Endometrium (tissue), 2 donors: ENCODE measurements around the gene SLC35E2B.

Source experiments
- FAIRE-seq: peaks from 2 replicates; lab custom pipeline; 2012; peaks lifted over from hg19 to GRCh38; lab: Jason Lieb, UNC
- donor health status: control.
- donor health status: control.

SLC35E2B gene

DNA sequence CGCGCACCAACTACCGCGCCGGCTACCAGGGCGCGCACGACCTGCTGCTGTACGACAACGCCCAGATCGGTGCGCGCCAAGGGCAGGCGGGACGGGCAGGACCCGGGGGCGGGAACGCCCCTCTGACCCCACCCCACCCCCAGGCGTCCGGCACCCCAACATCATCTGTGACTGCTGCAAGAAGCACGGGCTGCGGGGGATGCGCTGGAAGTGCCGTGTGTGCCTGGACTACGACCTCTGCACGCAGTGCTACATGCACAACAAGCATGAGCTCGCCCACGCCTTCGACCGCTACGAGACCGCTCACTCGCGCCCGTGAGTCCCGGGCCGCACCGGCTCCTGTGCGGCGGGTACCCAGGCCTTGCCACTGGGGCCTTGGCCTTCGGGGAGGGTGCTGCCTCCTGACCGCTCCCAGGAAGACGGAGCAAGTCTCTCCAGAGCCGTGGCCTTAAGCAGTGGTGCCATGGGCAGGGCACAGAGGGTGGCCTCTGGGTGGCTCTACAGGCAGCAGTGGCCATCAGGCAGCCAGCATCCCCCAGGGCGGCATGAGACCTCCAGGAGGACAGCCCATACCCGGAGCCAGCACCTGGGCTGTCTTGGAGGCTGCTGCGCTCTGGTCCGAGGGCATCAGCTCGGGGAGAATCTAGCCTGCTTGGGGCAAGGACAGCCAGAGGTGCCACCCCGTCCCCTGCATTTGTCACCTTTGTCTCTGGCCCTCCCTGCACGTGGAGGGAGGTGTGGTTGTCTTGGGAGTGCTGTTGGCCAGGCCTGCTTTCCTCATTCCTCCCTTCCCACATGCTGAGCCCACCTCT is 68.8 kb downstream of the SLC35E2B start:
- no peak for FAIRE-seq

DNA sequence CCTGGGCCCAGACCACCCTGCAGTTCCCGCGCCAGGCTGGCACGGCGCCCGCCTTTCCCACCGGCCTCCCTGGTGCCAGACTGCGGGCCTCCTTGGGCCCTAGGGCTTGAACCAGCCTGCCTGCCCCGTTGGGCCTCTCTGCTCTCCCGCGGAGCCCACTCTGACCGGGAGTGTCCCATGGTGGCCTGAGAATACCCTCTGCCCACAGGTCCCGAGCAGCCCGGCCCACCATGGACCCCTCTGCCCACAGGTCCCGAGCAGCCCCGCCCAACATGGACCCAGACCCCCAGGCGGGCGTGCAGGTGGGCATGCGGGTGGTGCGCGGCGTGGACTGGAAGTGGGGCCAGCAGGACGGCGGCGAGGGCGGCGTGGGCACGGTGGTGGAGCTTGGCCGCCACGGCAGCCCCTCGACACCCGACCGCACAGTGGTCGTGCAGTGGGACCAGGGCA is 69.4 kb downstream of the SLC35E2B start:
- no peak for FAIRE-seq

DNA sequence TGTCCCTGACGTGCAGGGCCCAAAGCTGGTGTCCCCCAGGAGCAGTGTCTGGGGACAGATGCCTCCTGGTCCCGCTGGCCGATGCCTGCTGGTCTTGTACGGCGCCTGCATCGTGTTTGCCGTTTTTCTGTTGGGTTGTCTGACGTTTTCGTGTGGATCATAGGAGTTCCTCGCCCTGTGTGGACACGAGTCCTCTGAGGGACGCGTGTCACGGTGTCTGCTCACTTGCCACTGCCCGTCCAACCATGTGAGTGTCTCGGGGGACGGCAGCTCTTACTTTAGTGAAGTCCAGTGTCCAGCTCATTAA is 69.9 kb downstream of the SLC35E2B start:
- no peak for FAIRE-seq

DNA sequence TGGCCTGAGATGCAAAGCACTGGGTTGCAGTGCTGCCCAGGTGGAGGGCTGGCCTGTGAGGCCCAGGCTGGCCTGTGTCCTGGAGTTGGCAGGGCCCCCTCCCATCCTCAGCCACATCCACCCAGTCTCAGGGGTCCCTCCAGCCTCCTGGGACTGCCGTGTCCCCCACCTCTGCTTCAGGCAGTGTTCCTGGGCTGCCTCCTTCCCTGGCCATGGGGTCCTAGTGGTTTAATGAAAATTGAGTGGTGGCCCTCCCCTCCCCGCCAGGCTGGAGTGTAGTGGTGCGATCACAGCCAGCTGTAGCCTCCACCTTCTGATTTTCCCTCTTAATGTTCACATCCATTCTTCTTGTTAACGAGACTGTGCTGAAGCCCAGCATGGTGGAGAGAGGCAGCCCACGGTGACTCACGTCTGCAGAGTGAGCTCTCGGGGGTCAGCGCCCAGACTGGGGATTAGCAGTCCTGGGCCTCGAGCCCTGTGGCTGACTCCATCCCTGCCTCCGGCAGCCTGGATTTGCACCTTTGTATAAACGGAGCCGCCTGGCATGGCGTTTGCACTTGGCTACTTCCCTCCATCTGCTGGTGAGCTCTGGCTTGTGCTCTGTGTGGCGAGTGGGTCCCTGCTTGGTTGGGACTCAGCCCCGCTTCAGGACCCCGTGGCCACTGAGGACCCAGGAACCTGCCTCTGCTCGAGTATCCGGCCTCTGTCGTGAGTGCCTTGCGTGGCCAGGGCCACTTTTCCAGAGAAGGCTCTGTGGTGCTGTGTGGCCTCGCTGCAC is 70.4 kb downstream of the SLC35E2B start:
- FAIRE-seq: no peak

DNA sequence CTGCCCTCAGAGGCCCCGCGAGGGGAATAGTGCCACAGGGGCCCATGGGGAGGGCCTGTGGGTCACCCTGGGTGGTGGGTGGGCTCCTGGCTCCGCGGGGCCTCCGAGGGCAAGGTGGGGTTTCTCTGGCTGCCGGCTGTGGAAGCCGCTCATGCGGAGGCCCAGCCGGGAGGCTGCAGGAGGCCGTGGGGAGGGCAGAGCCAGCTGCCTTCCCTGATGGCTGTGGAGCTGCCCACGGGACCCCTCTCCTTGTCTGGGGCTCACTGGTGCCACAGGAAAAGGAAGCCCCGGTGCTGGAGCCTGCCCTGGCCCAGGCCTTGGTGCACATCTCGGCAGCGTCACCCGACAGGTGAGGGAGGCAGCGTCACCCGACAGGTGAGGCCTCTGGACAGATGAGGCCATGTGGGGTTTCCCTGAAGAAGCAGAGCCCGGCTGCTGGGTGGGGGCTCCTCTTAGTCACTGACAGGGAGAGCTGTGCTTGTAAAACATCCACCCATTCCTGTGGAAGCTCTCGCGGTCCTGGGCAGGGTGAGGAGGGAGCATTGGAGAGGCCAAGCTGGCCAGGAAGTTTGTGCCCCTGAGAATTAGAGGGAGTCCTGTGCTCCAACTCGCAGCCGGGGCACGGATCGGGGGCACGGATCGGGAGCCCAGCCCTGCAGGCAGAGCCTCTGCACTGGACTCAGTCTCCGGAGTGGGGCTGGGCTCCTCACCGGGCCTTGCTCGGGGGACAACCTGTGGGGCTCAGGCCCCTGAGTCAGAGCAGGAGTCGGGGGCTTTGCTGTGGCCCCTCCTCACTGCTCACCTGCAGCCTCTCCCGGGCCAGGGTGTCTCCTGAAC is 71.2 kb downstream of the SLC35E2B start:
- no peak for FAIRE-seq

DNA sequence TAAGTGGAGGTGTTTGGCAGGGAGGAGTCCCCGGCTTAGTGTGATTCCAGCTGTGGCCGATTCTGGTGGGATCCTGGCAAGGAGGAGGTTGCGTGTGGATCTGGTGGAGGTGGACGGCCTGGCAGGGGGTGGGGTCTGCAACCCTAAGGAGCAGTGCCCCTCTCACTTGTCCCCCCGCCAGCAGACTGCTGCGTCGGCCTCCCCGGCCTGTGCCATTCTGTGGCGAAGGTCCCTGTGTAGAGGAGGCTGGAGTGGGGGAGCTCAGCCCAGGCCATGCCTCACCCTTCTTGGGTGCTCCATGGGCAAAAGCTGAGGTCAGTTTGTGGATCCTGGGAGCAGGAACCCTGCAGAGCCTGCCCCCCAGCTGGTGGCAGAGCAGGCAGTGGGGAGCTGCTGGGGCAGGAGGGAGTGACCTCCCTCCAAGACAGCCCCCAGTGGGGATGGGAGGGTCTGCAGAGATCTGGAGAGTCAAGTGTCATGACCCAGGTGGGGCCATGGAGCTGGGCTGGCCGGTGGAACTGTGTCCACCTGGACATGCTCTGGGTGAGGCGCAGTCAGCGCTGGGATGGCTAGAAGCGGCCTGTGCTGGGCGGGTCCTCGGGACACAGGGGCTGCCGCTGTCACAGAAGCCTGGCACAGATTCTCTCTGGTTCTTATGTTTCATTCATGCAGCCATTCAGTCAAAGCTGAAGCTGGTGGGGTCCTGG is 72.0 kb downstream of the SLC35E2B start:
- FAIRE-seq: no peak

DNA sequence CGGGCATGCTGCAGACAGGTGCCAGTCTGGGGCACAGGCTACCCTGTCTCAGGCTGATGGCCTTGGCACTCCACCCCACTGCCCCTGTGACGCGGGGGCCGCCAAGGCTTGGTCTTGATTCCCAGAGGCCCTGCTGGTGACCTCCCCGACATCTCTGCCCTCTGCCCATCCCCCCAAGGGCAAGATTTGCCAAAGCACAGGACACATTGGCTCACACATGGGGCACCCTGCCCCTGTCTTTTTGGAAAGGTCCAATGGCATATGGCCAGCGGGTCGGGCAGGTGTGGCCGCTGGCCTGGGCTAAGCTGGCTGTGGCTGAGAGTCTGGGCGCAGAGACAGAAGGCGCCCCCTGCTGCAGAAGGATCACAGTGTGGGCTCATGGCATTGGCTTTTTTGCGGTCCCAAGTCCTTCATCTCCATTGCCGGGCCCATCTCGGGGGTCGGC is 72.7 kb downstream of the SLC35E2B start:
- FAIRE-seq: no peak

DNA sequence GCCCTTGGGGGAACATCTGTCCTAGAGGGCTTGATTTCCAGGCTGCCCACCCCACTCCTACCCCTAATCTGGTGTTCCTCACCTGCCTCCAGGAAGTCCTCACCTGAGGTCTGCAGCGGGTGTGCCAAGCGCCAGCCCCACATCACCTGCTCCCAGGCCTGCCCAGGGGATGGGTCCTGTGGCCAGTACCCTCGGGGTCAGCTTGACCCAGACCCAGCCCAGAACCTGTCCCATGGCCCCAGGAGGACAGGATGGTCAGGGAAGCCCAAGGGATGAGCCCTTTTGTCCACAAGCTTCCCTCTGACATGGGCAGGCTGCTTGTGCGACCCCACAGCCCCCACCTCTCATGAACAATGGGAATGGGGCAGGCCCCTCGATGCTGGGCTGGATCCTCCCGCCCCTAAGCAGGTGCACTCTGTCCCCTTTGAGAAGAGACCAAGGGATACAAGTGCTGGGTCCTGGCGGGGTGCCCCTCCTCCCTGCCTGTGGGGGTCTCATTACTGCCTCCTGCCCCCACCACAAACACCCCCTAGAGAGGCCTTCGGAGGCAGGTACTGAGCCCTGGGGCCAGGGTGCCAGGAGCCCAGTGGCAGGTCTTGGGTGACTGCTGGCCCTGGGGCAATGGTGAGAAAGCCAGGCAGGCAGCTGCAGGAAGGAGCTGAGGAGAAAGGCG is 74.1 kb downstream of the SLC35E2B start:
- FAIRE-seq: no peak

DNA sequence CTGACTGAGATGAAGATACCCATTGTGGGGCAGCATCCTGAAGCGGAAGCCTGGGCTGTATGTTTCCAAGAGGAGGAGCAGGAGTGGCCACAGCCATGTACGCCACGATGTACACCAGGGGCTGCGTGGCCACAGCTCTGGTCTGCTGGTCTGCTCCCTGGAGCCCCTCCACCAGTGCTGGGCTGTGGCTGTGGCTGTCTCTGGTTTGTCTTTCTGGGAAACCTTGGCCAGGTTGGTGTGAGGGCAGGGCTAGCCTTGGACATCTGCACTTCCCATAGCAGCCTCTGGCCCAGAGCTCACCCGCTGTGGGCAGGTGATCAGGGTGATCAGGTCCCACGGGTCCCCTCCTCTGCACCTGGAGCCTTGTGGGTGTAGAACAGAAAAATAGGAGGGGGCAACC is 74.7 kb downstream of the SLC35E2B start:
- no peak for FAIRE-seq

DNA sequence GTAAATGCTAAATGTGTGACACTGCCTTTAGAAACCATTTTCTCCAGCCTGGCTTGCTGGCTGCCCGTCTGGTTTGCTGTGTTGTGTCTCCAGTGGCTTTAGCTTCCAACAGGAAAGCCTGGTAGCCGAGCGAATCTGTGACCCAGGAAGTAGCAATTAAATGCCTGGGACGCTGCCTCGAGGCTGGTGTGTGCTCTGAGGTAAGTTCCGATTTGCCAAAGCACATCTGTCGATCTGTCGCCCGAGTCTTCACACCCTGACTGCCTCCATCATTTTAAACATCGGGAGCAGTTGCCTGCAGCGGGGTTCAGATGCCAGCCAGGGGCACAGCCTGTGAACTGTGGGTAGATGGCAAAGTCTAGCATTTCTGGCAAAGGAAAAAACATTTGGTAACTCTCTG is 75.1 kb downstream of the SLC35E2B start:
- FAIRE-seq: no peak

DNA sequence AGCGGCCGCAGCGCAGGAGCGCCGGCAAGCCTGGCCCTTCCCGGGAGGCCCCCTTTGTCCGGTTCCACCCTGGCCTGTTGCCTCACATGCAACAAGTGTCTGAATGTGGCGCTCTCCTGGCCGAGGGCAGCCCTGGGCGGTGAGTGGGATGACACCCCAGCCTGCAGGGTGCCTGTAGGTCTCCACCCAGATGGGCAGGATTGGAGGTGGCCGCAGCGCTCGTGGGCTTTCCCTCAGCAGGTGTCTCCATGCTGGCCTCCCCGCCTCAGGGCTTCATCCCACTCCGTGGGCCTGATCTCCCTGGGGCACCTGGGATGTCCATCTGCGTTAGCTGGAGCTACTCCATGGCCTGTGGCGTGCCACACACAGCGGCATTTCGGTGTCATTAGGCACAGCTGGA is 75.8 kb downstream of the SLC35E2B start:
- FAIRE-seq: no peak

DNA sequence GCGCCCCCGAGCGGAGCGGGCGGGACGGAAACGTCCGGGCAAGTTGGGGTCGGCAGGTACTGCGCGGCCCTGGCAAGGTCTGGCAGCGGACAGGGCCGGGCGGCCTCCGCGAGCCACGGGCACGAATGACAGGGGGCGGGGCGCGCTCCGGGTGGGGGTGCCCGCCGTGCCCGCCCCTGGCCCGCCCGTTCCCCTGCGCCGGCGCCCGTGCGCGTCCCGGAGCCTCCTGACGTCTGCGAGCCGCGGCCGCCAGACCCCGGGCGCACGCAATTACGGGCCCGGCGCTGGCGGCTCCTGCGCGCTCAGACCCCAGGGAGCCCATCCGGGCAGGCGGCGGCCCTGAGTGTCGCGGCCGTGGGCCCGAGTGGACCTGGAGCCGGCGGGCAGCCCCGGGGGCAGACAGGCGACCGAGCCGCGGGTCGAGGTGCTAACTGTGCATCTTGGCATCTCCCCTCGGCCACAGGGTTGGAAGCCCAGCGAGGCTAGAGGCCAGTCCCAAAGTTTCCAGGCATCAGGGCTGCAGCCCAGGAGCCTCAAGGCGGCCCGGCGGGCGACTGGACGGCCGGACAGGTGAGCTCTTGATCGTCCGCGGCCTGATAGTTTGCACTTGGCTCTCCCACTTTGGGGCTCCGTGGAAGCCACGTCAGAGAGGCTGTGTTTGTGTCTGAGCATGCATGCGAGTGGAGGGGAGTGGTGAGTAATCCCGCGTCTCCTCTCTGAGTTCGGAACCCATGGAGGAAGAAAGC is 76.4 kb downstream of the SLC35E2B start:
- no peak for FAIRE-seq

DNA sequence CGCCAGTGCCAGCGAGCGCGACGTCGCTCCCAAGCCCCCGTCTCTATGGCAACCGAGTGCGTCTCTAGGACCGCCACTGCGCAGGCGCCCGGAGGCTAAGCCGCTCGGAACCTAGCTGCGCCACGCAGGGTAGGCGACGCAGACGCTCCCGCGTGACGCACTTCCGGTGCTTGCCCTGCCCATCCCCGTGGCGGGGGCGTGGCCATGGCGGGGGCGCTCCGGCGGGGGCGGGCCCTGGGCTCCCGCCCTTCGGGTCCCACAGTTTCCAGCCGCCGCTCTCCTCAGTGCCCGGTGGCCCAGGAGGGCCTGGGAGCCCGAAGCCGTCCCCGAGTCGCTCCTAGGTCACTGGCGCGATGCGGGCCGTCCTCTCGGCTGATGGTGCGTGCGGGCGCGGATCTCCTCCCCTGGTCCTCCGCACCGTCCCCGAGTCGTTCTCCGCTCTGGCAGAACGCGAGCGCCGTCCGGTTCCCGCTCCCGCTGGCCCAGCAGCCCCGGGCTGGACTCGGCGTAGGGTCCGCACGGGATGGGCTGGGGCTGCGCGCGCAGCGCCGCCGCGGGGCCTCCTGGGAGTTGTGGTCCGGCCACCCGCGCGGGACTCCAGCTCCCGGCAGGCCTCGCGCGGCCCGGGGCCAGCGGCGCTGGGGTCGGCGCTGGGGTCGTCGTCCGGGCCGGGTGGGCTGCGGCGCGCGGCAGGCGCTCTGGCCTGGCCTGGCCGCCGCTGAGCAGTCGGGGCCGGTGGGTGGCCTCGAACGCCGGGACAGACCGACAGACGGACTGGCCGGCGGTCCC is 77.1 kb downstream of the SLC35E2B start, which contains the start of gene MIB2:
Gene MIB2, plus strand, starts transcription at position 245 of the 789 bp plus-strand sequence. CDS start 7,953 bp downstream, outside the sequence.
- FAIRE-seq: no peak

DNA sequence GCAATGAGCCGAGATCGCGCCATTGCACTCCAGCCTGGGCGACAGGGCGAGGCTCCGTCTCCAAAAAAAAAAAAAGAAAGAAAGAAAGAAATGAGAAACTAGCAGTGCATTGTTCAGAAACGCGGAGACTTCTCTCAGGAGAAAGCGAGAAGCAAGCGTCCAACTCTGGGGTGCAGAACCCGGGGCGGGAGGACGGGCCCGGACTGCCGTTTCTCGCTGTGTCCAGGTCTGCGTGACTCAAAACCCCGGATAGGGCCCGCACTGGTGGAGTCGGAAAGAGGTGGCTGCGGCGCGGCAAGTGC is 77.7 kb downstream of the SLC35E2B start:
- no peak for FAIRE-seq

DNA sequence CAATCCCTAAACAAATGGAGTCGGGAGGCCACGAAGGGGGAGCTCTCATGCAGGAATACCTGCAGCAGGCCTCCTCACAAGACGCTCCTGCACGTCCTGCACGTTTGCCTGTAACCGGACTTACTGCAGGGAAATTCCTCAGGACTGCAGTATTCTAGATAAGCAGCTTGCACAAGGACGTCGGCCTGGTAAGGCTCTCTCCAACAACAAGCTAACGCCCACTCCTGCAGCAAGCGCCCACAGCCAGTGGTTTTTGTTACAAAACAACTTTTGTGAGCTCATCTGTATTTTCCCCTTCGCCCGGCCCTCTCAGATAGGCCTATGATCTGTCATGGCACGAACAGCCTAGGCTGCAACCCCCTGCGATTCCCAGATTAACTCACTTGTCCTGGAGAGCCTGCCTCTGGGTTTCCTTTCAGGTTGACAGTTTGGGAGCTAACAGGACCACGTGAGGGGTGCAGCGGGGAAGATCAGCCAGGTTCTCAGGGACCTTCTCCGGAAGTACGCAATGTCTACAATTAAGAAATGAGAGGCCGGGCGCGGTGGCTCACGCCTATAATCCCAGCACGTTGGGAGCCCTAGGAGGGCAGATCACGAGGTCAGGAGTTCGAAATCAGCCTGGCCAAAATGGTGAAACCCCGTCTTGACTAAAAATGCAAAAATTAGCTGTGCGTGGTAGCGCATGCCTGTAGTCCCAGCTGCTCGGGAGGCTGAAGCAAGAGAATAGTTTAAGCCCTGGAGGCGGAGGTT is 78.2 kb downstream of the SLC35E2B start:
- no peak for FAIRE-seq

DNA sequence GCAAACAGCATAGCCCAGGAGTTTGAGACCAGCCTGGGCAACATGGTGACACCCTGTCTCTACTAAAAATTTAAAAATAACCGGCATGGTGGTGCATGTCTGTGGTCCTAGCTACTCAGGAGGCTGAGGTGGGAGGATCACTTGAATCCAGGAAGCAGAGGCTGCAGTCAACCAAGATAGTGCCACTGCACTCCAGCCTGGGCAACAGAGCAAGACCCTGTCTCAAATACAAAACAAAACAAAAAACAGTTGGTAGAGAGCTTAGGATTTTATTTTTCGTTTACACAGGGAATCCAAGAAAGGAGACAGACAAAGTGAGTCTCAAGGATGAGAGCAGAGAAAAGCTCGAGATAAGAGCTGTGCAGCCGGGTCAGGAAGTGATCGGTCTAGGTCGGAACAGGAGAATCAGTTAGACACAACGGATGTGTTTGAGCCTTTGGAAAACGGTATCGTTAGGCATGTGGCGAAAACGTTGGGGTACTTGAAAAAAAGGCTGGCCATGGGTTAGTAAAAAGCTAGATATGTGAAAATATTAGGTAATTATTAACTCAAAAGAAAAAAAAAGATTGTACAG is 79.0 kb downstream of the SLC35E2B start:
- no peak for FAIRE-seq

DNA sequence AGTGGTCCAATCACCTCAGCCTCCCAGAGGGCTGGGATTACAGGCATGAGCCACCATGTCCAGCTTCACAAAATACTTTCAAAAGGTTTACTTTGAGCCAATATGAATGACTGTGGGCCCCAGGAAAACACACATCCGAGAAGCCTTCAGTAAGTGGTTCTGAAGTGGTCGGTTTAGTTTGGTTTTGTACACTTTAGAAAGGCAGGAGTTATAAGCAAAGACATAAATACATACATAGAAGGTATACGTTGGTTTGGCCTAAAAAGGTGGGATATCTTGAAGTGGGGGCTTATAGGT is 80.5 kb downstream of the SLC35E2B start:
- FAIRE-seq: no peak

DNA sequence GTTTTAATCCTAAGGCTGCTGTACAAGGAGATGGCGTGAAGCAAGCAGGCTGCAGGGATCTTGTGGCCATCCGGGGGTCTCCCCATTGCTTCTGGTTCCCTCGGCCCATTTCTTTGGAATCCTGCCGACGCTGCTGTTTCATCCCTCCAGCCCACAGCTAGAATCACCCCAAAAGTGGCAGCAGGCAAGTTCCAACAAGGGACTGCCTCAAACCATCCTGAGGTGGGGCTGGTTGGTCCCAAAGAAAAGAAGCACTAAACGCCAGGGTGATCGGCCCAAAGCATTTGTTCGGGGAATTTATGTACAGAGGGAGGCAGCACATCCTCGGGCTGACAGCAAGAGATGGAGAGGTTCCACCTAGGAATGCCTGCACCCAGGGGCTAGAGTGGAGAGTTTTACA is 81.8 kb downstream of the SLC35E2B start:
- no peak for FAIRE-seq

DNA sequence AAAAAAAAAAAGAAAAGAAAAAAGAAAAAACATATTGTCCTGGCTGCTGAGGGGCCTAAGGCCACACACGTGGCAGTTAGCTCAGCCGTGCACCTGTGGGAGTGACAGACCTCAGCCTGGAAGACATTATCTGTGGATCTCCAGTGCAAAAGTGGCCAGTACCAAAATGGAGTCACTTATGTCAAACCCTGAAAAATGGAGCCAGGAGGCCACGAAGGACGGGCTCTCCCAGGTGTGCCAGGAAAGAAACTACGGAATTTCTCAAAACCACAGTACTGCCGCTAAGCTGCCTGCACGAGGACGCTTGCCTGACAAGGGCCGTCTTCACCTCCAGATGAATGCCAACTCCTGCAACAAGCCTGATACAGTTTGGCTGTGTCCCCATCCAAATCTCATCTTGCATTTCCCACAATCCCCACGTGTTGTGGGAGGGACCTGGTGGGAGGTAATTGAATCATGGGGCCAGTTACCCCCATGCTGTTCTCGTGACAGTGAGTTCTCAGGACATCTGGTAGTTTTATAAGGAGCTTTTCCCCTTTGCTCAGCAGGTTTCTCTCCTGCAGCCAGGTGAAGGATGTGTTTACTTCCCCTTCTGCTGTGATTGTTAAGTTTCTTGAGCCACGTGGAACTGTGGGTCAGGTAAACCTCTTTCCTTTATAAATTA is 82.6 kb downstream of the SLC35E2B start:
- FAIRE-seq: no peak
